SHP77 (cell line): ENCODE measurements around the gene EPHA6.
"Not testable (repeated sequence)": the region's sequence is repeated elsewhere in the genome, so short reads cannot be mapped to it uniquely, and the experiment has no call there.

Experiments
- DNase-seq, 2 experiments: peaks; one replicate each; lab custom pipeline; 2025; lab: John Stamatoyannopoulos, UW

Gene EPHA6

DNA sequence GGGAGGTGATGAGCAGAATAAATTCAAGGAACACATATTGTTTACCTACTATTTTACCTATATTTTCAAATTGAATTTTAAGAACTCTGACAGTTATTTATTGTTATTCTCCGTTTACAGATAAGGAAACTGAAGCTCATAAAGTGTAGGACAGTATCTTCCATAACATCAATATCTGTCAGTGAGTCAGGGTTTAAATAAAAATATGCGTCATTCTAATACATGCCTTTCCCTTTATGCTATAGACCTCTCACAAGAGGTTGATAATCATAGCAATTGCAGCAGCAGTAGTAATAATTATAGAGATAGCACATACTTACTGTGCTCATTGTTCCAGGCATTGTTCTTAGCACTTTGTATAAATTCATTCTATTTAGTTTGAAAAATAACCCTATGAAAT lies 101.1 kb downstream of the EPHA6 start:
- DNase-seq: no peak

DNA sequence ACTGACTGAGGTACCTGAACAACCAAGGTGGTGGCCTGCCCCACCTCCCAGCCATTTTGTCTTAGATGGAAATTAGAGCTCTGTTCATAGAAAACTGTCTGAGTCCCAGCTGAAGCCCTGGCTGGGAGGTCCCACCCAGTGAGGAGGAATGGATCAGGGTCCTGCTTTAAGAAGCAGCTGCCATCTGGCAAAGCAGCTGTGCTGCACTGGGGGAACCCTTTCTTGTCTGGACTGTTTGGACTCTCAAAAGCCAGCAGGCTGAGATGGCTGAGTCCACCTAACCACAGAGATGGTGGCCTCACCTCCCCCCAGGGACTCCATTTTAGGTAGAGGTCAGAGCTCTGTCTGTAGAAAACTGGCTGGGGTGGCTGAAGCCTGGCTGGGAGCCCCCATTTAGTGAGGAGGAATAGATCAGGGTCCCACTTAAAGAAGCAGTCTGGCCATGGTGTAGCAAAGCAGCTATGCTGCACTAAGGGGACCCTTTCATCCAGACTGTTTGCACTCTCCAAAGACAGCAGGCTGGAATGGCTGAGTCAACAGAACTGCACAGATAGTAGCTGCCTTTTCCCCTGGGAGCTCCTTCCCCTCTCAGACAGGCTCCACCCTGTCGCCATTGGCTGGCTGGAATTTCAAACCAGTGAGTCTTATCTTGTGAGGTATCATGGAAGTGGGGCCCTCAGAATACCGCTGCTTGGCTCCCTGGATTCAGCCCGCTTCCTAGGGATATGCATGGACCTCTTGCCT lies 116.9 kb downstream of the EPHA6 start:
- DNase-seq: no peak

DNA sequence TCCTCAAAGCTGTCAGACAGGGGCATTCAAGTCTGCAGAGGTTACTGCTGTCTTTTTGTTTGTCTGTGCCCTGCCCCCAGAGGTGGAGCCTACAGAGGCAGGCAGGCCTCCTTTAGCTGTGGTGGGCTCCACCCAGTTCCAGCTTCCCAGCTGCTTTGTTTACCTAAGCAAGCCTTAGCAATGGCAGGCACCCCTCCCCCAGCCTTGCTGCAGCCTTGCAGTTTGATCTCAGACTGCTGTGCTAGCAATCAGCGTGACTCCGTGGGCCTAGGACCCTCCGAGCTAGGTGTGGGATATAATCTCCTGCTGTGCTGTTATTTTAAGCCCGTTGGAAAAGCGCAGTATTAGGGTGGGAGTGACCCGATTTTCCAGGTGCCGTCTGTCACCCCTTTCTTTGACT lies 127.7 kb downstream of the EPHA6 start:
- DNase-seq: peak; percentile 27 to 78

DNA sequence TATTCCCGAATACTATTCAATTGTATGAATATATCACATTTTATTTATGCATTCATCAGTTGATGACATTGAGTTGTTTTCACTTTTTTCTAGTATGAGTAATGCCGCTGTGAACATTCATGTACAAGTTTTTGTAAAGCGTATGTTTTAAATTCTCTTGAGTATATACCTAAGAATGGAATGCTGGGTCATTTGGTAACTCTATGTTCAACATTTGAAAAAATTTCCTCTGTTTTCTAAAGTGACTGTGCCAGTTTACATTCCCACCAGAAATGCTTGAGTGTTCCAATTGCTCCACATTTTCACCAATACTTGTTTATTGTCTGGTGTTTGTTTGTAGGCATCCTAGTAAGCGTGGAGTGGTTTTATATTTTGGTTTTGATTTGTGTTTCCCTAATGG lies 144.5 kb downstream of the EPHA6 start:
- no peak for DNase-seq

DNA sequence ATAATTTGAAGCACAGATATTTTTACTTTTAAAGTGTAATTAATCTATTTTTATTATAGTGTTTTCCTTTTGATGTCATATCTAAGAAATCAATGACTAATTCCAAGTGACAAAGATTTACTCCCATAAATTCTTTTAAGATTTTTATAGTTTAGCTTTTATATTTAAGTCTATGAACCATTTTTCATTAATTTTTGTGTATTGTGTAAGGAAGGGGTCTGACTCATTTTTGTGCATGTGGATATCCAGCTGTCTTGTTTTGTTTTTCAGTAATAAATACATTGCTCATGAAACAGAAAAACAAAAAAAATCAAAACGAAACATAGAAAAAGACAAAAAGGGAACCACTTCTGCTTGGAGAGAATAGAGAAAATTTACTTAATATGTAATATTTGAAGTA lies 145.1 kb downstream of the EPHA6 start:
- no peak for DNase-seq

DNA sequence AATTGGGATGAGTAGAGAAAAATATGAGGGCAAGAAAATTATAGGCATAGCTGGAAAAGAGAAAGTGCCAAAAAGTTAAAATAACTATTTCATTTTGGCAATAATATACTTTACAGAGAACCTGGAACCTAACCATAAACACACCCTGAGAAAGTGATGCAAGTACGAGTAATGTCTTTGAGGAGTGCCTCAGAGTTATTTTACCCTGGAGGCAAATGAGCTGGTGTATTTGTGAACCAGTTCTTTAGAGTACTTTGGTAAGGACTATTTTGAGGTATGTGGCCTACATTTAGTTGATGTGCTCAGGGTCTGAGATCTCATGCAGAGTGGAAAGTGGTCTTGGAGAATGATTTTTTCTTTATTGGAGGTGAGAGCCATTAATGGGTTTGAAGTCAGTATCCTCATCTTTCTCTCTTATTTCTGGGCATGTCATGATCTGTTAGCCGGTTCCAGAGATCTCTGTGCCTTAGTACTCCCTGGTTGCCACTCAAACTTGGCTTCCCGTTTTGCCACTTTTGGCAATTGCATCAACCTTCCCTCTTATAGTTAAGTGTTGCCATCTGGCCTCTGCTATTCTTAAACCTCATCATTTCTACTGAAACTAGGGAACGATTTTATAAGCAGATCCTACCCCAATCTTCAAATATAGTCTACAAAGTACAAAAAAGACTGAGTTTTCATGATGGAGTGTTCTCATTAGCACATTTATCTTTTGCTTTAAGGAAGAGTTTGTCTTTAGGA lies 145.7 kb downstream of the EPHA6 start:
- no peak for DNase-seq

DNA sequence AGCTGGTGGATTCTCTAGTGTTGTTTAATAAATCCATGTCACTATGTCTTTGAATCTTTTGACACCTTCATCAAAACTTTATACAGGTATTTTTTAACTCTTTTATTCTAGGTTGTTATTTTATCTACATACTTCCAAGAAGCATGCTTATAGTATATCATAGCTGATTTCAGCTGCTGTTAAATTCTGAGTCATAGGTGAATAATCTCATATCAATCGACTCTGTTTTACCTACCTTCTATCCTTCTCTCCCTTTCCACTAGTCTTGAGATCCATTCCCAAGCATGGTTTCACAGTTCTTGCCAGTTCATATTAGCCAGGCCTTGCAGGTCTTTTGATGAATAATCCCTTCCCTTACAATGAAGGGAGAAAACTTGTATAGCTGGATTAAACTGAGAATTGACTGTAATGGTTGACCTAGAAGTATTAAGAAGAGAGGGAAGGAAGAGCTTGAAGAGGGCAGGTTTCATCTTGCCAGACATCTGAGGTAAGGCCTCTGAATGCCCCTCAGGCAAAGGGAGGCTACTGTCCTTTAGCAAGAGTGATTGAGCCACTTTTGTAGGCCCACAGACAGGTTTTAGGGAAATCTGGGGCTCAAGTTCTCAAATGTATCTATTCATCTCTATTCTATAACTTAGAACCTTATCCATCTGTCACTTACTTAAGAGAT lies 146.4 kb downstream of the EPHA6 start:
- no peak for DNase-seq

DNA sequence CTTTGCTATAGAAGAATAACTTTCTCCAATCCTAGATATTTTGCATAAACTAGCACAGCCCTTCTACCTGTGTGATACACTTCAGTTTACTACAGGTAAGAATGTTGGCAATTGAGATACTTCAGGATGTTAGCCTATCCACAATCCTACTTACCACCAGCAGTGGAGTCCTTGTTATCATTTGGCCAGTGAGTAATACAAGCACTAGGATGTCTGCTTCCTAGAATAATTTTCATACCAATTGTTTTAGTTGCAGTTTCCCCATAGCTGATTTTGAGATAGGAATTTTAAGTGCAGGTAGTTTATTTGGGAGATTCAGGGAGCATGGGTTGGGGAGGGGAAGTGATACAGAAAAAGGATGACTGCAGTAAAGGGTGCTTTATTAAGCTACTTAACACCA lies 147.2 kb downstream of the EPHA6 start:
- no peak for DNase-seq

DNA sequence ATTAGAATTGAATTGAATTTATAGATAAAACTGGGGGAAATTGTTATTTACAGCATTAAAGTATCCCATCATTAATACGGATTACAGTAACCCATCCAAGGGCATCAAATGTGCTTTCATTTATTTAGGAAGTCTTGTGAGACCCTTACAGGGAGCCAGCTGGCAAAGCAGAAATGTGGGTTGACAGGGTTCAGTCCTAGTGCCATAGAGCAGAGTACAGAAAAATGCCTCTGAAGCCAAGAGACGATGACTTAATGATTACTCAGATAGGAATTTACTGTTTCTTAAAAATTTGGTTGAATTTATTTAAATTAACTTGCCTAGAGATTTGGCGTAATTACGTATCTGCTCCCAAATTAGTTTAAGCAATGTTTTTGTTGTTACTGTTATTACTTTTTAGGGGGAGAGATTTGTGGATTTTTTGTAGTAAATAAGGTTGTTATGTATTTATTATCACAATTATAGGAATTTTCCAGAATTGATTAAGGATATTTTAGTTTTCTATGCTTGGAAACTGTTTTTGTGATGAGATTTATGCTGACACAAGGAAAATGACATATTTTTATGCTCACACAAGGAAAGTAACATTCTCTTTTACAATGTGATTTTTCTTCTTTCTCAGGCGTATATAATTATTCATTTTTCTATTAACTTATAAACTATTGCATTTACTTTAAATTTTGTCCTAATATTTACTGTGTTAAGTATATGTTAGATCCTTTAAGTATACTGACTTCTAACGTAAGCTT lies 152.0 kb downstream of the EPHA6 start:
- no peak for DNase-seq

DNA sequence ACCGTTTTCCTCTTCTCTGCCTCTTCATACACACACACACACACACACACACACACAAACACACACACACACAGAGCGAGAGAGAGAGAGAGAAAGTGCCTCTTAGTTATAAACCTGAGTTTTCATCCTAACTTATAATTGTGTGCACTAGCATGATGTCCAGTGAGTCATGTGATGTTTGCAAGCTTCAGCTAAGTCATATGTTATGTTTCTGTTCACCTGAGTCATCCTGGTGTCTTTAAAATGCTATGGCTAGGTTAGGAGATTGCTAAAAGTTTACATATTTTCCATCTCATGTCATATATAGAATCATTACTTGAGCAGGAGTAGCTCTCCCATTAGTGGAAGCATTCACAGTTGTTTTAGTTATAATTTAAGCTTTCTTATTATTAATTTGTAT lies 155.8 kb downstream of the EPHA6 start:
- DNase-seq: no peak

DNA sequence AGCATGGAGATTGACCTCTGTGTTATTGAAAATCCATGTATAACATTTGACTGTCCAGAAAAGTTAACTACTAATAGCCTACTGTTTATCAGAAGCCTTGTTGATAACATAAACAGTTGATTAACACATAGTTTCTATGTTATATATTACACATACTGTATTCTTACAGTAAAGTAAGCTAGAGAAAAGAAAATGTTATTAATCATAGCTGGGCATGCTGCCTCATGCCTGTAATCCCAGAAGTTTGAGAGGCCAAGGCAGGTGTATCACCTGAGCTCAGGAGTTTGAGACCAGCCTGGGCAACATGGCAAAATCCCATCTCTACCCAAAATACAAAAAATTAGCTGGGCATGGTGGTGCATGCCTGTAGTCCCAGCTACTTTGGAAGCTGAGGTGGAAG lies 163.3 kb downstream of the EPHA6 start:
- no peak for DNase-seq

DNA sequence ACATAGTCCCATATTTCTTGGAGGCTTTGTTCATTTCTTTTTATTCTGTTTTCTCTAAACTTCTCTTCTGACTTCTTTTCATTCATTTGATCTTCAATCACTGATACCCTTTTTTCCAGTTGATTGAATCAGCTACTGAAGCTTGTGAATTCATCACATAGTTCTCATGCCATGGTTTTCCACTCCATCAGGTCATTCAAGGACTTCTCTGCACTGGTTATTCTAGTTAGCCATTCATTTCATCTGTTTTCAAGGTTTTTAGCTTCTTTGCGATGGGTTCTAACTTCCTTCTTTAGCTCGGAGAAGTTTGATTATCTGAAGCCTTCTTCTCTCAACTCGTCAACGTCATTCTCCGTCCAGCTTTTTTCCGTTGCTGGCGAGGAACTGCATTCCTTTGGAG lies 169.3 kb downstream of the EPHA6 start:
- DNase-seq: not testable (repeated sequence)

DNA sequence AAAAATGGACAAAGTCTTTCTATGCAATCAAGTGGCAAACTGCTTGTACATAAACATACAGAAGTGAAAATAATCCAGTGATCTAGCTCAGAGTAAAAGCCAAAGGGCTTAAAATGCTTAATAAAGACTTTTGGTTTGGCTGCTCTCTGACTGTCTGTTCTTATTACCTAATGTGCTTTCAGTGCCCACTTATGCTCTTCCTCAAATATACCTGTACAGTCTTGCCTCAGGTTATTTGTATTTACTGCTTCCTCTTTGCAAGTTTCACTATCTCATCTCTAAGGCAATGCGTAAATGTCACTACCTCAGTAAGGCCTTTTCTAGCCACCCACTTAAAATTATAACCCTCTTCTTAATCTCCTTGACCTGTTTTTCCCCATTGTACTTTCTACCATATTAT lies 171.8 kb downstream of the EPHA6 start:
- no peak for DNase-seq

DNA sequence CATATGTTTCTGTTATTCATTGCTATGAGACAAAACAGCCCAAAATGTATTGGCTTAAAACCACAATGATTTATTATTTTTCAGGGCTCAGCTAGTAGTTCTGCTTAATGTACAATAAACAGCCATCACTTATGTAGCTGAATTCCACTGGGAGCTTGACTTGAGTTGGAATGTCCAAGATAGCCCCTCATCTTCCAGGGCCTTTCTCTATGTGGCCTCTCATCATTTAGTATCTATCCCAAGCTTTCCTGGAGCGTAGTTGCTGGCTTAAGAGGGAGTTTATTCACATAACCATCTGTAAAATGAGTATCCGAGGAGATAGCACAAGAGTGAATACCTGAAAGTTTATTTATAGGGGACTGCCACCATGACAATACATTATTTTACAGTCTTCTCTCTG lies 176.8 kb downstream of the EPHA6 start:
- DNase-seq: no peak

DNA sequence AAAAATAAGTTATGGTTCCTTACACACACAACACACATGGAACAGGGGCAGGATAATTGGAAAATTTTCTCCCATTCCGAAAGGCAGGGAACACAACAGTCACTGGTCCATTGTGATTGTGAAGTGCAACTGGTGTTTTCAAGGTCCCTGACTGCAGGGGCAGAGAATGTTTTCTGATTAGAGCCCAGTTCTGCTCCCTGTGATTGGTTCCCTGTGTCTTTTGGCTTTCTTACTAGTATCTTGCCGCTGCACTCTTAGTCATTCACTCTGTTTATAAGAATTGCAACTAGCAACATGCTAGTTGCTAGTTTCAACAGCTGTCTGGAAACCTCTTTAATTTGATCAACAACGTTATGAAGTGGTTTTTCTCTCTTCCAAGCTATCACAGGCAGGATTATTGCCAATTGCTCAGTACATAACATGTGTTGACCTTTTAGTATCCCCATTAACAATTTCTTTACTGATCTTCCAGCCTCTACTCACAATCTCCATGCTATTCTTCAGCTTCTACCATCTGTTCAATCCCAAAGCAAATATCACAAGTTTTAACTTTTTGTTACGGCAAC lies 177.5 kb downstream of the EPHA6 start:
- no peak for DNase-seq

DNA sequence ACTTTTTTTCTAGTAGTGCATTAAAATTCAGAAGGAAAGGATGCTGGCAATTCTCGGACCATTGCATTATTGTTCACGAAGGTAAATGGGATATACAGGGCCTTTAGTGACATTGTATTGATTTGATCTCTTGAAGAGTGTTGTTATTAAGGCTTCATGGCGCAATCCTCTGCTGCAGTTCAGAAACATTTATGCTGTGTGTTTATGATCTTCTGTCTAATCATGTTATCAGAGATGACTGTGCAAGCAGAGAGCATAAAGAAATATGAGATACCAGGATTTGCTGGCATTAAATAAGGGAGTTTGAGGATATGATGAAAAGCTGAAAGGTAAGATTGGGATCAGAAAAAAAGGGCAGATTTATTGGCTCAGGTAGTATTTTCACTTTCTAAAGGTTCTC lies 180.6 kb downstream of the EPHA6 start:
- no peak for DNase-seq

DNA sequence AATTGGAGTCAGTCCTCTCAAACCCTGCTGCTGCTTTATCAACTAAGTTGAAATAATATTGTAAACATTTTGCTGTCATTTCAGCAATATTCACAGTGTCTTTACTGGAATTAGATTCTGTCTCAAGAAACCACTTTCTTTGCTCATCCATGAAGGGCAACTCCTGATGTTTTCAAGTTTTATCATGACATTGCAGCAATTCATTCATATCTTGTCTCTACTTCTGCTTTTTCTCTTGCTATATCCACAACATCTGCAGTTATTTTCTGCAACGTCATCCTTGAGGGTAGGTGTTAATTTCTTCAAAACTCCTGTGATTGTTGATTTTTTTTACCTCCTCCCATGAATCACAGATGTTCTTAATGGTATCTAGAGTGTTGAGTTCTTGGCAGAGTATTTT lies 181.6 kb downstream of the EPHA6 start:
- no peak for DNase-seq

DNA sequence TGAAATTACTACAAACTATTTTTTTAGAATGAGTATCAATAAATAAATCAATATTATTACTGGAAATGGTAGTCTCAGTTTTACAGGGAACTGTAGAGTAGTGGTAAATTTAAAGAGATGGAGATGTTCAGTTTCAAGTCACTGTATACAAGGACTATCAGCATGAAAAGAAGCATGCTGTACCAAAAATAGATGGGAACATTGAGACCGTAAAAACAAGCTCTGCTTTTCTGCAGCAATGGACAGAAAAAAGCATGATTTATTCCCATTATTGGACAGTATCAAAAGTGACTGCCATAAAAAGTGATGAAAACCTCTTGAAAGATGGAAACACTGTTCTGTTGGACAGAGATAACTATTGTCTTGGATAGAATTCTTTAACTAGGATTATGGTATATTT lies 187.2 kb downstream of the EPHA6 start:
- DNase-seq: no peak

DNA sequence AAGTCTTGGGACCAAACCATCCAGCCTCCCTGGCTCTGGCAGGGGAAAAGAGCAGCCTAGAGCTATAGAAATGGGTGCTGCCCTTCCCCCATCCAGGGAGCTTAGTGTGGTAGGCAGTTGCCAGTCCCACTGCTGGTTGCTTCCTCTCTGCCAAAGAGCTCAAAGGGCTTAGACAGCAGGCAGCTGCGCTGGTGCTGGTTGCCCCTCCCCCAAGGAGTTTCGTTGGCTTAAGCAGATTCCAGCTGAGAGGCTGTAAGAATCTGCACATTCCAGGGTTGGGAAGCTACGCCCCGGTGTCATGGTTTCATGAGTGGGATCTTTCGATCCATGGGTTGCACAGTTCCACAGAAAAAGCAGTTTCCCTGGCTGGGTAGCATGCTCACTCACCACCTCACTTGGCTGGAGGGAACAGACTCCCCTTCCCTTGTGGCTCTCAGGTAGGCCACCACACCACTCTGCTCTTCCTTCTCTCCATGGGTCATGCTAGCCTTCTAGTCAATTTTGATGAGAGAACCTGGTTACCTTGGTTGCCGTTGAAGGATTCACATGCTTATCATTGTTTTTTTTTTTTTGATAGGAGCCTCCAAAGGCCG lies 195.1 kb downstream of the EPHA6 start:
- peak; percentile 19 to 39 for DNase-seq

DNA sequence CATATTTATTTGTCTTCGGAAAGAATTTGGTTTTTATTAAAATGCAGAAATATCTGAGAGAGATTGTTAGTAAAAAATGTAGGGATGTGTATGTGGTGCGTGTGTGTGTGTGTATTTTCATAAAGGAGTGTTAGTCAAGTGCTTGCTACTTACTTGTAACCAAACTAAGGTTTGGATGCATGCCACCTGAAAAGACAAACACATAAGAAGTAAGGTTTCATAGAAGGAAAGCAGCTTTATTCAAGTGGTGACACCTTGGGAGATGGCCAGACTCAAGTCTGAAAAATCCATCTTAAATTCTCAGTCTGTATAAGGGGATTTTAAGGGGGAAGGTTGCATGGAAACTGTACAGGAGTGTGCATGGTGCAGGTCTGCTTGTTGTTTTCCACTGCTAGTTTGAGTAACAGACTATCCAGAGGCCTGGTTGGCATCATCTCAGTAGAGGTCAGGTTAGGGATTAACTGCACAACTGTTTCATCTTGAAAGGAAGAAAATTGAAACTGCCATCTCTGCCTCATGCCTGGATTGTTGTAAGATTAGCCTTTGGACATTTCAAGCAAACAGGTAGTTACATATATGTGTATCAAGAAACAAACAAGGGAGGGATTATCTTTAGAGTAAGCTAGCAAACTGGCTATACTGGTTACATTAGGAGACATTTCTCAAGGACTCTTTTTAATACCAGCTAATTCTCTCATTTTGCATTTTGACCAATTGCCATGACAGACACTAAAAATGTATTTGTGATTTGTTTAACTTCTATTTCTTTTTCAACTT lies 196.7 kb downstream of the EPHA6 start:
- no peak for DNase-seq

DNA sequence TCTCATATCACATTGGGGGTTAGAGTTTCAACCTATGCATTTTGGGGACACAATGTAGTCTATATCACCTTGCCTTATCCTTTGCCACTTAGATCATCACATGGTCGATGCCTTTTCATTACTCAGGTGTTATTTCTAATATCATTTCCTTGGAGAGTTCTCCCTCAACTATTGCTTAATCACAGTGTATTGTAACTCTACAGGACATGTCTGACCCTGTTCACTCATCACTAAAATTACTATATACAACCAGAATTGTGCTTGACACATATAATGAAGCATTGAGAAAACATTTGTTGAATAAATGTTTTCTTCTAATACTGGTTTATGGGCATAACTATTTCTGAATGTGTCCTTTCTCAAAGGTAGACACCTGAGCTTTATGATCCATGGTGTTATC lies 207.4 kb downstream of the EPHA6 start:
- no peak for DNase-seq
